Mesendoderm (in vitro differentiated cells): ENCODE data around the gene ST6GAL2.
A peak's percentile ranks its signal among the peaks of the same experiment; 100 is the strongest.

Experiments
- DNase-seq: peaks from one replicate; pipeline ENCODE4 v3.0.0; 2013
- H2AK5ac ChIP-seq: 2 replicates; pipeline ENCODE4 v1.6.1; 2013; ENCODE audit warnings: low read length, inconsistent platforms
- H2BK120ac ChIP-seq: 2 replicates; pipeline ENCODE4 v1.6.1; 2013; ENCODE audit warnings: low read depth, mild to moderate bottlenecking, low read length, moderate library complexity, mixed read lengths
- H2BK15ac ChIP-seq: replicated peaks from 2 replicates; pipeline ENCODE4 v1.6.1; 2013; ENCODE audit warnings: low read depth, mild to moderate bottlenecking, moderate library complexity
- H2BK5ac ChIP-seq: 2 replicates; pipeline ENCODE4 v1.6.1; 2013; ENCODE audit warnings: low read length, inconsistent platforms
- H3K18ac ChIP-seq: 2 replicates; pipeline ENCODE4 v1.6.1; 2013; ENCODE audit warnings: mild to moderate bottlenecking, low read length, mixed read lengths
- H3K23ac ChIP-seq: one replicate; pipeline ENCODE4 v1.6.1; 2013; ENCODE audit warnings: low read length
- H3K27ac ChIP-seq: 2 replicates; pipeline ENCODE4 v1.5.1; 2013; ENCODE audit warnings: low read depth, mild to moderate bottlenecking, inconsistent platforms, low read length, moderate library complexity
- H3K27me3 ChIP-seq: 2 replicates; pipeline ENCODE4 v1.6.1; 2013; ENCODE audit warnings: low read length, control low read depth, mild to moderate bottlenecking, inconsistent platforms; ENCODE audit not compliant: insufficient read depth, poor library complexity
- H3K36me3 ChIP-seq: 2 replicates; pipeline ENCODE4 v1.6.1; 2013; ENCODE audit warnings: low read length, inconsistent platforms; ENCODE audit not compliant: control insufficient read depth, insufficient read depth
- H3K4ac ChIP-seq: one replicate; pipeline ENCODE4 v1.6.1; 2013; ENCODE audit warnings: low read depth, mild to moderate bottlenecking, low read length, moderate library complexity
- H3K4me1 ChIP-seq: 2 replicates; pipeline ENCODE4 v1.6.1; 2013; ENCODE audit warnings: low read depth, low read length, inconsistent platforms; ENCODE audit not compliant: control insufficient read depth
- H3K4me2 ChIP-seq: 2 replicates; pipeline ENCODE4 v1.6.1; 2013; ENCODE audit warnings: low read length
- H3K4me3 ChIP-seq: 2 replicates; pipeline ENCODE4 v1.5.1; 2013; ENCODE audit warnings: mild to moderate bottlenecking, low read length
- H3K56ac ChIP-seq: one replicate; pipeline ENCODE4 v1.6.1; 2013; ENCODE audit warnings: low read length
- H3K79me1 ChIP-seq: 2 replicates; pipeline ENCODE4 v1.6.1; 2013; ENCODE audit warnings: low read length, inconsistent platforms
- H3K79me2 ChIP-seq: 2 replicates; pipeline ENCODE4 v1.6.1; 2013; ENCODE audit warnings: mild to moderate bottlenecking, low read length; ENCODE audit not compliant: control insufficient read depth, insufficient read depth
- H3K9ac ChIP-seq: 2 replicates; pipeline ENCODE4 v1.6.1; 2013; ENCODE audit warnings: low read length, inconsistent platforms
- H4K5ac ChIP-seq: one replicate; pipeline ENCODE4 v1.6.1; 2013; ENCODE audit warnings: low read length
- H4K8ac ChIP-seq: one replicate; pipeline ENCODE4 v1.6.1; 2013; ENCODE audit warnings: low read depth, mild to moderate bottlenecking, control low read depth, low read length, moderate library complexity
- WGBS: extraction: QIAGEN DNeasy Blood & Tissue Kit; methylation state at CpG from one replicate; pipeline ENCODE4 v1.1.7; 2013; ENCODE audit warnings: low lambda C conversion rate, missing lambda C conversion rate; ENCODE audit not compliant: insufficient coverage; ENCODE audit errors: extremely low coverage; 5-methylcytosine and 5-hydroxymethylcytosine counted together

ST6GAL2 gene

GRCh38 chr2:106851087-106851874, 34.7 kb downstream of the ST6GAL2 start:
- Histone ChIP-seq H3K56ac (no peak overlapping the region), H3K4ac (peak overlapping the region; percentile 16), H3K79me2 (no peaks in the 10 kb centered on the region), H4K5ac (no peak overlapping the region), H3K23ac (no peak overlapping the region), H2BK5ac (no peak overlapping the region), H3K9ac (no peak overlapping the region), H2AK5ac (no peak overlapping the region), H3K4me2 (no peak overlapping the region), H3K27me3 (no peaks in the 10 kb centered on the region), H3K4me1 (no peaks in the 10 kb centered on the region), H3K79me1 (no peaks in the 10 kb centered on the region), H4K8ac (no peak overlapping the region), H3K27ac (no peak overlapping the region), H3K18ac (peak overlapping the region; percentile 22), H3K4me3 (no peak overlapping the region), H2BK120ac (no peak overlapping the region), H2BK15ac (no peak overlapping the region), H3K36me3 (no peaks in the 10 kb centered on the region)
- WGBS = no CpG with 5 or more reads among the region's 7 CpGs
- no peak for DNase-seq

- DNase-seq = no peak
- Histone ChIP-seq H3K23ac (no peak overlapping the region), H3K36me3 (no peaks in the 10 kb centered on the region), H2BK120ac (no peak overlapping the region), H4K5ac (no peak overlapping the region), H2BK15ac (no peak overlapping the region), H3K4me2 (no peak overlapping the region), H3K79me2 (no peaks in the 10 kb centered on the region), H3K27me3 (no peaks in the 10 kb centered on the region), H2BK5ac (no peak overlapping the region), H2AK5ac (no peak overlapping the region), H3K4me3 (no peak overlapping the region), H3K4me1 (no peaks in the 10 kb centered on the region), H3K4ac (no peak overlapping the region), H4K8ac (no peak overlapping the region), H3K9ac (no peak overlapping the region), H3K79me1 (no peaks in the 10 kb centered on the region), H3K56ac (no peak overlapping the region), H3K27ac (no peak overlapping the region), H3K18ac (no peak overlapping the region)
- WGBS = no CpG with 5 or more reads among the region's 2 CpGs
Observed at GRCh38 chr2:106849253-106849652, 36.7 kb downstream of the ST6GAL2 start.

- no CpG with 5 or more reads among the region's 2 CpGs for WGBS
- Histone ChIP-seq H3K79me1 (no peaks in the 10 kb centered on the region), H3K27ac (no peak overlapping the region), H3K23ac (no peak overlapping the region), H2BK5ac (no peak overlapping the region), H3K36me3 (no peaks in the 10 kb centered on the region), H3K9ac (no peak overlapping the region), H2BK15ac (no peak overlapping the region), H3K27me3 (no peaks in the 10 kb centered on the region), H3K4me3 (no peak overlapping the region), H4K5ac (no peak overlapping the region), H3K4ac (no peak overlapping the region), H4K8ac (no peak overlapping the region), H3K4me1 (no peaks in the 10 kb centered on the region), H2BK120ac (no peak overlapping the region), H3K56ac (no peak overlapping the region), H2AK5ac (no peak overlapping the region), H3K18ac (no peak overlapping the region), H3K79me2 (no peaks in the 10 kb centered on the region), H3K4me2 (no peak overlapping the region)
- DNase-seq = peak; percentile 19
Observed at GRCh38 chr2:106847366-106847765, 38.6 kb downstream of the ST6GAL2 start.

DNA sequence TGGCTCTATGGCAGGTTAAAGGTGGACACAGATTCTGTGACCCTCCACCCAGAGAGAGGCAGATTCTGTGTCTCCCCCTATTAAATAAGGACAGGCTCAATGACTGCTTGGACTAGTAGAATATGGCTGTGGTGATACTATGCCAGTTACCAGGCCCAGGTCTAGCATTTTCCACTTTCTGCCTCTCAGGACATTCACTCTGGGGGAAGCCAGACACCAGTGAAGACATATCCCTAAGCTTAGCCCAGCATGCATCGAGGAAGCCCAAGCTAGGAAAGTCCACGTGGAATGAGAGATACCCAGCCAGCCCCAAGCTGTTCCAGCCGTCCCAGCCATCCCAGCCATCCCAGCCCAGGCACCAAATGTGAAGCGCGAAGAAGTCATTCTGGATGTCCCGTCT, 40.3 kb downstream of the ST6GAL2 start:
- no peak overlapping the region for H3K27ac ChIP-seq
- no peak overlapping the region for H4K8ac ChIP-seq
- H3K36me3 ChIP-seq = no peaks in the 10 kb centered on the region
- no peak overlapping the region for H2AK5ac ChIP-seq
- no peak overlapping the region for H3K56ac ChIP-seq
- H4K5ac ChIP-seq = no peak overlapping the region
- no peak overlapping the region for H3K4ac ChIP-seq
- no peak for DNase-seq
- H3K79me1 ChIP-seq = no peaks in the 10 kb centered on the region
- no peak overlapping the region for H3K9ac ChIP-seq
- WGBS = no CpG with 5 or more reads among the region's 6 CpGs
- no peak overlapping the region for H2BK15ac ChIP-seq
- H3K4me2 ChIP-seq = no peak overlapping the region
- no peaks in the 10 kb centered on the region for H3K79me2 ChIP-seq
- no peaks in the 10 kb centered on the region for H3K27me3 ChIP-seq
- H3K4me3 ChIP-seq = no peak overlapping the region
- no peak overlapping the region for H2BK5ac ChIP-seq
- H3K23ac ChIP-seq = no peak overlapping the region
- no peak overlapping the region for H3K18ac ChIP-seq
- H2BK120ac ChIP-seq = no peak overlapping the region
- no peaks in the 10 kb centered on the region for H3K4me1 ChIP-seq

- DNase-seq = no peak
- Histone ChIP-seq H3K23ac (no peak overlapping the region), H3K79me2 (no peaks in the 10 kb centered on the region), H3K18ac (no peak overlapping the region), H3K79me1 (no peaks in the 10 kb centered on the region), H3K56ac (no peak overlapping the region), H4K8ac (no peak overlapping the region), H3K4me2 (no peak overlapping the region), H4K5ac (no peak overlapping the region), H2BK5ac (no peak overlapping the region), H3K36me3 (no peaks in the 10 kb centered on the region), H3K4me1 (no peaks in the 10 kb centered on the region), H3K4ac (no peak overlapping the region), H2BK15ac (no peak overlapping the region), H3K27ac (no peak overlapping the region), H2AK5ac (no peak overlapping the region), H3K27me3 (no peaks in the 10 kb centered on the region), H3K4me3 (no peak overlapping the region), H2BK120ac (no peak overlapping the region), H3K9ac (no peak overlapping the region)
- no CpG with 5 or more reads among the region's 5 CpGs for WGBS
Observed at GRCh38 chr2:106843910-106844250, 42.1 kb downstream of the ST6GAL2 start.
